A673 (cell line): Measurements from ENCODE around the gene CYSRT1.

Experiments
- EZH2 ChIP-seq: fragments of 200-600 bp; sonication (generic); IDR thresholded peaks from 2 replicates; pipeline ENCODE4 v1.6.1; 2017; ENCODE audit warnings: borderline replicate concordance, low read depth, mild to moderate bottlenecking, mixed read lengths, antibody characterized with exemption, low read length; ENCODE audit not compliant: poor library complexity, severe bottlenecking
- TF ChIP-seq, protein P1 (sequence below): fragments of 300-800, 200-600 bp; sonication (generic); conservative IDR thresholded peaks from 2 replicates; pipeline ENCODE4 v1.5.1; 2017; ENCODE audit warnings: low read depth, mild to moderate bottlenecking, antibody characterized with exemption, low read length, moderate library complexity, mixed read lengths

DNA sequence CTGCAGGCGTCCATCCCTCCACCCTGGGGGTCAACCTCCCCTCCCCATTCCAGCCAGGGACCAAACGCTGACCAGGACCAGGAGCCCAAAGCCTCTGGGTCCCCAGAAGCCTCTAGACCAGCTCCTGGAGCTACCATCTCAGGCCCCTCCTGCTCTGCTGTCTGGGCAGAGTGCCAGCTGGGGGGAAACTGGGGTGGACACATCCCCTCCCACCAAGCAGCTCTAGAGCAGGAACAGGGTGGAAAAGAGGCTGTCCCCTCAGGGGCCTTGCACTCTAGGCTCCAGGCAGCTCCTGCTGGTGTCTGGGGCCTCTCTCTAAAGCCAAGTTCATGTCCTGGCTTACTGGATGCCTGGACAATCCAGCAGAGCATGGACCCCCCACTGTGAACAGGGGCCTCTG lies 32.1 kb upstream of the CYSRT1 start:
- TF ChIP-seq, protein P1, sequence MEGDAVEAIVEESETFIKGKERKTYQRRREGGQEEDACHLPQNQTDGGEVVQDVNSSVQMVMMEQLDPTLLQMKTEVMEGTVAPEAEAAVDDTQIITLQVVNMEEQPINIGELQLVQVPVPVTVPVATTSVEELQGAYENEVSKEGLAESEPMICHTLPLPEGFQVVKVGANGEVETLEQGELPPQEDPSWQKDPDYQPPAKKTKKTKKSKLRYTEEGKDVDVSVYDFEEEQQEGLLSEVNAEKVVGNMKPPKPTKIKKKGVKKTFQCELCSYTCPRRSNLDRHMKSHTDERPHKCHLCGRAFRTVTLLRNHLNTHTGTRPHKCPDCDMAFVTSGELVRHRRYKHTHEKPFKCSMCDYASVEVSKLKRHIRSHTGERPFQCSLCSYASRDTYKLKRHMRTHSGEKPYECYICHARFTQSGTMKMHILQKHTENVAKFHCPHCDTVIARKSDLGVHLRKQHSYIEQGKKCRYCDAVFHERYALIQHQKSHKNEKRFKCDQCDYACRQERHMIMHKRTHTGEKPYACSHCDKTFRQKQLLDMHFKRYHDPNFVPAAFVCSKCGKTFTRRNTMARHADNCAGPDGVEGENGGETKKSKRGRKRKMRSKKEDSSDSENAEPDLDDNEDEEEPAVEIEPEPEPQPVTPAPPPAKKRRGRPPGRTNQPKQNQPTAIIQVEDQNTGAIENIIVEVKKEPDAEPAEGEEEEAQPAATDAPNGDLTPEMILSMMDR, result no peak
- TF ChIP-seq EZH2, result no peak
